DOHH2 (cell line): ENCODE measurements around the gene FAM83C.

Source experiments
- H3F3A ChIP-seq: fragments of 200-600 bp; sonication (generic), shearing (Covaris generic); 2 replicates; pipeline ENCODE4 v1.6.0; 2016; ENCODE audit warnings: antibody characterized with exemption, mild to moderate bottlenecking; ENCODE audit not compliant: control insufficient read depth, insufficient read depth
- H3K27ac ChIP-seq: fragments of 200-600 bp; sonication (generic); 2 replicates; pipeline ENCODE4 v1.5.1; 2014; ENCODE audit warnings: low read depth, mild to moderate bottlenecking, low read length, moderate library complexity
- H3K27me3 ChIP-seq: fragments of 200-600 bp; sonication (generic); 2 replicates; pipeline ENCODE4 v1.6.1; 2014; ENCODE audit warnings: mild to moderate bottlenecking, low read length, mixed read lengths; ENCODE audit not compliant: control insufficient read depth
- H3K36me3 ChIP-seq: fragments of 200-600 bp; sonication (generic); 2 replicates; pipeline ENCODE4 v1.6.1; 2014; ENCODE audit warnings: mild to moderate bottlenecking, low read length, moderate library complexity, mixed read lengths; ENCODE audit not compliant: control insufficient read depth
- H3K4me1 ChIP-seq: fragments of 200-600 bp; sonication (generic); 2 replicates; pipeline ENCODE4 v1.6.1; 2014; ENCODE audit warnings: mild to moderate bottlenecking, low read length, mixed read lengths; ENCODE audit not compliant: control insufficient read depth
- H3K4me2 ChIP-seq: fragments of 200-600 bp; sonication (generic); 2 replicates; pipeline ENCODE4 v1.6.0; 2014; ENCODE audit warnings: mild to moderate bottlenecking, low read length, moderate library complexity
- H3K4me3 ChIP-seq: fragments of 200-600 bp; sonication (generic); 2 replicates; pipeline ENCODE4 v1.5.1; 2014; ENCODE audit warnings: mild to moderate bottlenecking, low read length, mixed read lengths
- H3K79me2 ChIP-seq: fragments of 200-600 bp; sonication (generic); 2 replicates; pipeline ENCODE4 v1.6.1; 2014; ENCODE audit warnings: mild to moderate bottlenecking, low read length, mixed read lengths; ENCODE audit not compliant: control insufficient read depth
- H3K9me2 ChIP-seq: fragments of 200-600 bp; sonication (generic); replicated peaks from 2 replicates; pipeline ENCODE4 v1.6.1; 2014; ENCODE audit warnings: mild to moderate bottlenecking, low read length, mixed read lengths; ENCODE audit not compliant: control insufficient read depth
- H3K9me3 ChIP-seq: fragments of 200-600 bp; sonication (generic); 2 replicates; pipeline ENCODE4 v1.6.1; 2014; ENCODE audit warnings: antibody characterized with exemption, low read length, mixed read lengths; ENCODE audit not compliant: control insufficient read depth, insufficient read depth
- H4K20me1 ChIP-seq: fragments of 200-600 bp; sonication (generic); 2 replicates; pipeline ENCODE4 v1.6.0; 2014; ENCODE audit warnings: low read depth, mild to moderate bottlenecking, antibody characterized with exemption, low read length, moderate library complexity; ENCODE audit not compliant: control insufficient read depth, insufficient read depth
- CTCF ChIP-seq: fragments of 200-600 bp; sonication (generic); IDR thresholded peaks from one replicate; pipeline ENCODE4 v1.5.1; 2014; ENCODE audit warnings: antibody characterized with exemption, mild to moderate bottlenecking, low read depth, low read length; ENCODE audit not compliant: poor library complexity, severe bottlenecking
- EZH2phosphoT487 ChIP-seq: fragments of 200-600 bp; sonication (generic); IDR thresholded peaks from 2 replicates; pipeline ENCODE4 v1.6.1; 2017; ENCODE audit warnings: borderline replicate concordance, mild to moderate bottlenecking, antibody characterized with exemption, low read length, moderate library complexity, mixed read lengths

Gene FAM83C

GRCh38 chr20:35271904-35272303 is 20.3 kb downstream of the FAM83C start:
- H3K4me1 ChIP-seq, result peaks cover 8% of the 10 kb centered on the region
- no peaks in the 10 kb centered on the region for H4K20me1 ChIP-seq
- no peak overlapping the region for H3K4me2 ChIP-seq
- H3K4me3 ChIP-seq, result no peak overlapping the region
- H3K36me3 ChIP-seq, result peaks cover 13% of the 10 kb centered on the region
- no peak overlapping the region for H3K27ac ChIP-seq
- no peaks in the 10 kb centered on the region for H3K27me3 ChIP-seq
- H3K79me2 ChIP-seq, result peaks cover 12% of the 10 kb centered on the region
- no peaks in the 10 kb centered on the region for H3F3A ChIP-seq
- TF ChIP-seq EZH2phosphoT487, result no peak
- no peaks in the 10 kb centered on the region for H3K9me2 ChIP-seq
- H3K9me3 ChIP-seq, result no peaks in the 10 kb centered on the region

- Histone ChIP-seq H3K36me3 (peaks cover 6% of the 10 kb centered on the region), H3K9me2 (no peaks in the 10 kb centered on the region), H3K4me2 (no peak overlapping the region), H3K27ac (no peak overlapping the region), H3K4me1 (peaks cover 2% of the 10 kb centered on the region), H3K4me3 (no peak overlapping the region), H3K79me2 (peaks cover 5% of the 10 kb centered on the region), H3K27me3 (no peaks in the 10 kb centered on the region), H4K20me1 (no peaks in the 10 kb centered on the region), H3K9me3 (no peaks in the 10 kb centered on the region), H3F3A (no peaks in the 10 kb centered on the region)
- no peak for TF ChIP-seq CTCF
- TF ChIP-seq EZH2phosphoT487, result no peak
These were observed 20.9 kb downstream of the FAM83C start for GRCh38 chr20:35271073-35271882.

GRCh38 chr20:35270021-35270902 is 22.0 kb downstream of the FAM83C start:
- TF ChIP-seq CTCF (no peak), EZH2phosphoT487 (no peak)
- Histone ChIP-seq H3F3A (no peaks in the 10 kb centered on the region), H3K4me2 (no peak overlapping the region), H3K9me3 (no peaks in the 10 kb centered on the region), H3K27ac (no peak overlapping the region), H3K27me3 (no peaks in the 10 kb centered on the region), H3K4me3 (no peak overlapping the region), H4K20me1 (no peaks in the 10 kb centered on the region), H3K79me2 (no peaks in the 10 kb centered on the region), H3K36me3 (no peaks in the 10 kb centered on the region; the same call in 1 of the 2 replicates), H3K4me1 (no peaks in the 10 kb centered on the region), H3K9me2 (no peaks in the 10 kb centered on the region)
